GM12878 (cell line): ENCODE data around the gene CHCHD3. TPM values are rescaled to one million over a fixed set of nuclear protein-coding genes. Genes with fewer than 3 reads are reported as not detected.

Source experiments
- ATAC-seq: fragments of 200-7000 bp; cut with Tn5 transposase; 3 replicates; pipeline ENCODE4 v1.9.1; 2020; ENCODE audit warnings: mild to moderate bottlenecking, moderate library complexity
- BruUV-seq: library from RNA; stranded (reverse); fragments of 400-500 nt; replicated peaks from 2 replicates; lab custom pipeline; 2021; lab: Mats Ljungman, UMichigan
- CTCF ChIA-PET: fragments of 300-600 bp; sonication (Branson Sonifier 250); formaldehyde crosslinking; extraction: SDS; loops from one replicate; lab custom pipeline; 2021; ENCODE audit warnings: inconsistent platforms; lab: Yijun Ruan, JAX
- POLR2A ChIA-PET: fragments of 350-600 bp; formaldehyde crosslinking; extraction: SDS; loops from one replicate; lab custom pipeline; 2021; ENCODE audit warnings: inconsistent platforms; lab: Charles Lee
- RAD21 ChIA-PET: fragments of 300-600 bp; sonication (Branson Sonifier 250); formaldehyde crosslinking; loops from one replicate; lab custom pipeline; 2023; ENCODE audit warnings: antibody characterized with exemption; ENCODE audit not compliant: unreplicated experiment; lab: Charles Lee
- SMC1A ChIA-PET: fragments of 300-600 bp; sonication (Branson Sonifier 250); formaldehyde crosslinking; loops from one replicate; lab custom pipeline; 2023; ENCODE audit not compliant: unreplicated experiment, uncharacterized antibody; lab: Charles Lee
- DNase-seq: peaks from one replicate; pipeline ENCODE4 v3.0.0-alpha.2; 2011; ENCODE audit warnings: low read depth, low spot score
- FAIRE-seq: peaks from 3 replicates; lab custom pipeline; 2011; peaks lifted over from hg19 to GRCh38; lab: Jason Lieb, UNC
- H2AFZ ChIP-seq: 2 replicates; pipeline ENCODE4 v1.6.0; 2011; ENCODE audit warnings: low read depth, low read length, control low read depth; ENCODE audit not compliant: control insufficient read depth
- H3K27ac ChIP-seq: 2 replicates; pipeline ENCODE4 v1.5.1; 2011; ENCODE audit warnings: control low read depth; ENCODE audit not compliant: control insufficient read depth, insufficient read depth
- H3K27me3 ChIP-seq, 2 experiments: replicated peaks in 1 of 2; 2 replicates each; pipeline versions ENCODE4 v1.6.0 to v1.6.1; 2011; ENCODE audit warnings: low read length in 1 of 2; ENCODE audit not compliant: control insufficient read depth in 2 of 2, insufficient read depth in 2 of 2
- H3K36me3 ChIP-seq, 2 experiments: 2 replicates each; pipeline ENCODE4 v1.5.1; 2011; ENCODE audit warnings: low read length in 1 of 2; ENCODE audit not compliant: control insufficient read depth in 2 of 2, insufficient read depth in 2 of 2
- H3K4me1 ChIP-seq: 2 replicates; pipeline ENCODE4 v1.6.1; 2011; ENCODE audit warnings: mild to moderate bottlenecking, low read length, moderate library complexity, mixed read lengths; ENCODE audit not compliant: control insufficient read depth, insufficient read depth
- H3K4me2 ChIP-seq: 2 replicates; pipeline ENCODE4 v1.6.0; 2011; ENCODE audit warnings: control low read depth; ENCODE audit not compliant: control insufficient read depth, insufficient read depth
- H3K4me3 ChIP-seq: fragments of 200-600 bp; sonication (generic); 2 replicates; pipeline ENCODE4 v1.5.1; 2016
- H3K79me2 ChIP-seq: 2 replicates; pipeline ENCODE4 v1.6.0; 2011; ENCODE audit warnings: low read length; ENCODE audit not compliant: control insufficient read depth, insufficient read depth
- H3K9ac ChIP-seq: 2 replicates; pipeline ENCODE4 v1.8.0; 2011; ENCODE audit warnings: low read length, control low read depth, mixed read lengths; ENCODE audit not compliant: control insufficient read depth, insufficient read depth
- H3K9me3 ChIP-seq: replicated peaks from 3 replicates; pipeline ENCODE4 v1.5.1; 2011; ENCODE audit warnings: mild to moderate bottlenecking, low read length; ENCODE audit not compliant: control insufficient read depth, insufficient read depth
- H4K20me1 ChIP-seq: 2 replicates; pipeline ENCODE4 v1.6.0; 2011; ENCODE audit not compliant: control insufficient read depth, insufficient read depth
- BRCA1 ChIP-seq: IDR thresholded peaks from 2 replicates; pipeline ENCODE4 v1.6.1; 2011; ENCODE audit warnings: low read depth, low read length, improper control_type of control experiment
- CBX3 ChIP-seq: fragments of 200-600 bp; sonication (generic); IDR thresholded peaks from 2 replicates; pipeline ENCODE4 v1.6.1; 2016; ENCODE audit warnings: low read depth, borderline replicate concordance
- MLLT1 ChIP-seq: fragments of 450-650 bp; IDR thresholded peaks from 2 replicates; pipeline ENCODE4 v1.6.1; 2016; ENCODE audit warnings: mild to moderate bottlenecking
- RFX5 ChIP-seq: IDR thresholded peaks from 2 replicates; pipeline ENCODE4 v1.6.1; 2011; ENCODE audit warnings: low read depth, low read length, improper control_type of control experiment
- SUZ12 ChIP-seq: fragments of 200-600 bp; sonication (generic); IDR thresholded peaks from one replicate; pipeline ENCODE4 v1.6.1; 2018; ENCODE audit warnings: antibody characterized with exemption, mild to moderate bottlenecking; ENCODE audit not compliant: unreplicated experiment
- WGBS: methylation state at CpG from one replicate; pipeline ENCODE4 v1.1.6; 2016; ENCODE audit warnings: low lambda C conversion rate; ENCODE audit not compliant: insufficient replicate concordance, insufficient coverage; ENCODE audit errors: missing lambda C conversion rate; 5-methylcytosine and 5-hydroxymethylcytosine counted together
- in situ Hi-C: fragments of 300-500 bp; cut with MboI; formaldehyde crosslinking; loops from 9 replicates; pipeline ENCODE4 v1.14.3; 2018; ENCODE audit warnings: mixed read lengths
- intact Hi-C: fragments of 100-400 bp; cut with micrococcal nuclease; formaldehyde crosslinking; loops from one replicate; pipeline ENCODE4 v1.14.2; 2022; ENCODE audit not compliant: unreplicated experiment
- polyA plus RNA-seq, 11 experiments: library from polyadenylated mRNA; depleted of rRNA in 4 of 11; unstranded in 6 of 11; stranded (reverse) in 5 of 11; fragments of >200 nt; fragmentation: Nextera tagmentation in 4 of 11; fragmentation: Illumina TruSeq in 1 of 11; extraction: Ambion mirVana in 4 of 11; extraction: Trizol in 1 of 11; gene quantifications; 1 replicate in 1 of 11; 2 replicates in 10 of 11; pipeline versions ENCODE4 v1.2.1 to v1.2.3, GENCODE V29; 2011 to 2016; ENCODE audit warnings: inconsistent platforms in 2 of 11, missing spikeins in 2 of 11, low read depth in 1 of 11
- total RNA-seq, 4 experiments: library from RNA; depleted of rRNA in 3 of 4; stranded (reverse); fragments of >200 nt in 3 of 4; fragmentation: Illumina TruSeq in 1 of 4; extraction: Trizol in 1 of 4; gene quantifications; 2 replicates each; pipeline versions ENCODE4 v1.2.1 to v1.2.3, GENCODE V29; 2013 to 2021

The CHCHD3 gene
- total and polyA plus RNA-seq, 10 of the 15 experiments (the other 5 are each of a cell fraction or from before 2014, with no cell fraction given): 38.3 to 178 (median 96.2) TPM

GRCh38 chr7:133024596-133024995 is 57.3 kb downstream of the CHCHD3 start:
- CTCF ChIA-PET: no interaction called here
- 88% methylated on average over 5 of the region's 5 CpGs for WGBS

More at GRCh38 chr7:133024596-133024995, 57.3 kb downstream of the CHCHD3 start:
- intact Hi-C loops: no loop called here
- H3K27ac ChIP-seq: no peak overlapping the region
- no peak overlapping the region for H3K9ac ChIP-seq
- peaks cover 0 to 3% of the 10 kb centered on the region in 2 experiments; a peak in 1 of 4 replicates for H3K36me3 ChIP-seq
- no TSS peak for BruUV-seq
- no peak overlapping the region for H3K4me3 ChIP-seq
- no peaks in the 10 kb centered on the region for H3K27me3 ChIP-seq
- no peak for TF ChIP-seq RFX5
- no peak for TF ChIP-seq BRCA1
- no peak for TF ChIP-seq CBX3
- TF ChIP-seq MLLT1: no peak
- no peak for TF ChIP-seq SUZ12
- no peak overlapping the region for H2AFZ ChIP-seq
- ChIA-PET SMC1A (no interaction called here), POLR2A (no interaction called here), RAD21 (no interaction called here)
- no peaks in the 10 kb centered on the region for H4K20me1 ChIP-seq
- no peaks in the 10 kb centered on the region; the same call in 2 of the 3 replicates for H3K9me3 ChIP-seq
- no peak for DNase-seq
- FAIRE-seq: no peak
- H3K4me2 ChIP-seq: no peak overlapping the region
- in situ Hi-C loops: no loop called here
- no peaks in the 10 kb centered on the region for H3K4me1 ChIP-seq
- ATAC-seq: no peak
- no peaks in the 10 kb centered on the region; the same call in 1 of the 2 replicates for H3K79me2 ChIP-seq
